HCEC 1CT (cell line): Measurements from ENCODE around the gene RELN.

Experiments
- DNase-seq: peaks from one replicate; pipeline ENCODE4 v3.0.0-alpha.2; 2017

RELN gene

DNA sequence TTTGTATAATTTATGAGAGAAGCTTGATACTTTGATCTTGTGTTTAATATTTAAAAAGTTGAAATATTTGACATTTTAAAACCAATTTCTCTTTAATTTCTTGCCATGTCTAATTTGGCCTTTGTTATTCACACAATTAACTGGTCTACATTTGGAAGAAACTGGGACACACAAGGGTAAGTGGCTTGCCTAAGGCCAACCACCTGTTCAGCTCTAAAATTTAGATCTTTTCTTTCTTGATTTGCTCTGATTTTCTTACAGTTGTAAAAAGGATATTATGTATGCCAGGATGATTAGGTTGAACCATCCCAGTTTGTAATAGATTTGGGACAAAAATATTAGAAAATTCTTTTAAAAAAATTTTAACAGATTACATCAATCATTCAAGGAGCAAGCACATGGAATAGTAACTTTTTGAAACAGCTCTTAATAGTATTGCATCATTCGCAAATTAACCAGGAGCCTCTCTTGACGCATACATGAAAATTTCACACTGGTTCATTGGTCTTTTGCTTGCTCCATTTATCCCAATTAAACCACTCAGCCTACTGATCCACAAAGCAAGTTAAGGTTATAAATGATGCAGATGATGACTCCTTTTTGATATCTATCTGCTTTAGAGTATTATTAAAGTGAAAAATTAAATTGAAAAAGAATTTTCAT, 321.0 kb downstream of the RELN start:
- no peak for DNase-seq

DNA sequence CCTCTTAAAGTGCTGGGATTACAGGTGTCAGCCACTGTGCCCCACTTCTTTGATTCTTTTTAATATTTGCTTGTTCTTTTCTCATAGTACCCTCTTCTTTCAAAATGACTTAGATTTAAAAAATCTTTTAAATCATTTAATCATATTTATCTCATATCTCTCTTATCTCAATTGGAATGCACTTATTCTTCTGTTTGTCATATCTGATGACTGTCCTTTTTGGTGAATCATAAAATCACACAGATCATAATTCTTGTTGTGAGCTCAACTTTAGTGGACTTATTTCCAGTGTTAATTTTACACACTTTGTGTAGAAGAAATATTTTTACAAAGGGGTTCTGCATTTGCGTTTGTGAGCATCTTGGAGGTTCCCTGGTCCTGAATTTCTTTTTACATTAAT, 323.1 kb downstream of the RELN start:
- no peak for DNase-seq

DNA sequence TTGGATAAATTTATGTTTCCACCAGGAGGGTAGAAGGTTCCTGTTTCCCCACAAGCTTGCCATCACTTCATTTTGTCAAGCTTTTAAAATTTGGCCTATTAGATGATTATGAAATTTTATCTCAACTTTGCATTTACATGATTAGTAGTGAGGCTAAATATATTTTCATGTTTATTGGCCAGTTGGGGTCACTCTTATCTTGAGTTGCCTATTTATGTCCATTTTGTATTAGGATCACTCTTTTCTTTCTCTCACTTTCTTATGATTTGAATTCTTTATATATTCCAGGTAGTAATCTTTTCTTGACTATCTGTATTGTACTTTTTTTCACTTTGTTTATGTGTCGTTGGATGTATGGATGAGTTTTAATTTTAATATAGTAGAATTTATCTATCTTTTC, 324.9 kb downstream of the RELN start:
- no peak for DNase-seq

DNA sequence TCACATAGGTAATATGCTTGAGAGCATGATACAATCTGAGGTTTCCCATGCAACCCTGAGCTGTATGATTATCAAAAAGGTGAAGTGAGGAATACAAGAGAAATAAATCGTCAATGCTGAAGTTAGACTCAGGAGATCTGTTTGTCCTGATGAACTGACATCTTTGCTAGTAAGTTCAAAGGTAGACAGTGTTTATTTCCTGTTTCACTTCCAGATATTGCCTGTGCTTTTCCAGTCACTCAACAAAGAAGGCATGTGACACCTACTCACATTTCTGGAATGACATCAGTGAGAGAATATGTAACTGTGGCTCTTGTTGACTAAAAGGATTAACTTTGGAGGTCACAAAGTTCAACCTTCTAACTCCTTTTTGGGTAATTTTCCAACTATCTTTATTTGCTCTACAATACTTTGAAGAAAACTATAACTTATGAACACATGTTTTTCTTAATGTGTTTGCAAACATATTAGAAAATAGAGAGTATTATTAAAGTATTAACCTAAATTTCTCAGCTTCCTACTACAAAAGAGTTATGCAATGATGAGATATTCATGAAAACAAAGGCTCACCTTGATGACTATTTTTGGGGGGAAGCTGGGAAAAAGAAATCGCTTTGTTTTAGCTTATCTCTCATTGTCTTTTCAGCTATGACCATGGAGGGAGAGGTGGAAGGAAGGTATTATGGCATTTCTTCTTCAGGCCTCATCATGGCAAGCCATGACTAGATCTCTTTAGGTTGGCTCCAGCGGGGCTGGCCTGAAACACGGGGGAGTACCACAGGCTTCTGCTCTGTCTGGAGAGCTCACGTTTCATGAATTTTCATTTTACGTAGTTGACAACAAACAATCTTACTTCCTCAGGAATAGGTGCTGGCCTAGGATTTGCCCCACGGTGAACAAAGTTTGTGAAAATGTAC, 328.7 kb downstream of the RELN start:
- DNase-seq = peak; percentile 84

DNA sequence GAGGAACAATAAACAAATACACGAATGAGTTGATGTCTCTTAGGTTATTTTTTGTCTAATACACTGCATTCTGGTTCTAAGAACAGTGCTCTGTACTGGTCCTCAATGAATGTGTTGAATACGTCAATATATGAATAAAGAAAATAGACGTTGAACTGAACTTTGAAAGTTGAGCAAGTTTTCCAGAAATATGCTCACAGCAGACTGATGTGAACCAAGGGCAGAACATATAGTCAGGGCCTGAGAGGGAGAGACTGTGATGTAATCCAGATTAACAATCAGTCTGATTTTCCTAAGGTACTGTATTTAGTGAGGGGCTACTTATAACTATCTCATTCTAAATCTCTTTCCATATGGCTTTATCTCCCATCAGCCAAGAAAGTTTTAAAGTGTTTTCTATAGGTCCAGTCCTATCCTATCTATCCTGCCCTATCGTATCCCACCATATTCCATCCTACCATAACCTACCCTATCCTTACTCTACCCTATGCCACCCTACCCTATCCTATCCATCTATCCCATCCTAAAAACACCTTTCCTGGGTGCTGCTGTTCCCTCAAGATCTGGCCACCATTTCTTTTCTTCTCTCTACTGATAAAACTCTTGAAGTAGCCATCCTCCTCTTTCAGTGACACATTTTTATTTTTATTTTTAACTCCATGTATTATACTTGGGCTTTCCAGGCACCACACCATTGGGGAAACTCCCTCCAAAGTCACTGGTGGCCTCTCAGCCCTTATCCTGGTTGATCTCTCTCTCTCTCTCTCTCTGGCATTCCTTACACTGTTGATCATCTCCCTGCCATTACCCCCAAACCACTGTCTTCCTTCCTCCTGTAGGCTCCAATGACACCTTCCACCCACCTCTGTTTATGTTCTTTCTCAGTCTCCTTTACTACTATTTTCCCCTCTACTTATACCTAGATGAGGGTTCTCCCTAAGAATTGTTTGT, 331.1 kb downstream of the RELN start:
- no peak for DNase-seq

DNA sequence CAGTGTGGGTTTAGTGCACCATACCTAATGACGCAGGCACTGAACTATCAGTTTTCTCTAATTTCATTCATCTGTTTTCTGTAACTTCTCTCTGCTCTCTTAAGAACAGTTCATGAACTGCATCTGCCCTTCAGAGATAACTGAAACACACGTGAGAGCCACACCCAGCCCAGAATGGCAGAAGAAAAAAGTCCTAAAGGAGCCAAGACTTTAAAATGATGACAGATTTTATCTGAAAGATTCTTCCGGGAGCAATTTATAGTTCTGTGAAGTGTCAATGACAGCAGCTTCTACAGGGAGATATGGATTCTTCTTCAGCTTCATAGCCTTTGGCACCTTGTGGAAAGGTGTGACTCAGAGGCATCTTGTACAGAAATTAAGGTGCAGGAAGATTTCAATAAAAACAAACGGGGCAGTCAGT, 332.0 kb downstream of the RELN start:
- DNase-seq = no peak

DNA sequence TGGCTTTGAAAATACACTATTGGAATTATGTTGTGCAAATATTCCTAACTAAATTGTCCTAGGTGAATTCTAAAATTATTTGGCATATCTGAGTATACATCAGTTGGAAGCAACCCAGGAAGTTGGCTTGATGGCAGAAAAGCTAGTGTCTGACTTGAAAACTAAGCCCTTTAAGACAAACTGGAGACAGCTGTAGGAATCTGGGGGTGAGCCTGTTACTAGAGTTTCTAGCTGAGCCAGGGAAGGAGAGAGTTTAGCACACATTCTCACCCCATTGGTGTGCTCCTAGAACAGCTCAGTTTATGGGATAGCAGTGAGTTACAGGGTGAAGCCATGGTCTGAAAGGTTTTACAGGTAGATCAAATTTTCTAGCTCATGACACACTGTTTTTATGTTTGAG, 333.2 kb downstream of the RELN start:
- DNase-seq = no peak

DNA sequence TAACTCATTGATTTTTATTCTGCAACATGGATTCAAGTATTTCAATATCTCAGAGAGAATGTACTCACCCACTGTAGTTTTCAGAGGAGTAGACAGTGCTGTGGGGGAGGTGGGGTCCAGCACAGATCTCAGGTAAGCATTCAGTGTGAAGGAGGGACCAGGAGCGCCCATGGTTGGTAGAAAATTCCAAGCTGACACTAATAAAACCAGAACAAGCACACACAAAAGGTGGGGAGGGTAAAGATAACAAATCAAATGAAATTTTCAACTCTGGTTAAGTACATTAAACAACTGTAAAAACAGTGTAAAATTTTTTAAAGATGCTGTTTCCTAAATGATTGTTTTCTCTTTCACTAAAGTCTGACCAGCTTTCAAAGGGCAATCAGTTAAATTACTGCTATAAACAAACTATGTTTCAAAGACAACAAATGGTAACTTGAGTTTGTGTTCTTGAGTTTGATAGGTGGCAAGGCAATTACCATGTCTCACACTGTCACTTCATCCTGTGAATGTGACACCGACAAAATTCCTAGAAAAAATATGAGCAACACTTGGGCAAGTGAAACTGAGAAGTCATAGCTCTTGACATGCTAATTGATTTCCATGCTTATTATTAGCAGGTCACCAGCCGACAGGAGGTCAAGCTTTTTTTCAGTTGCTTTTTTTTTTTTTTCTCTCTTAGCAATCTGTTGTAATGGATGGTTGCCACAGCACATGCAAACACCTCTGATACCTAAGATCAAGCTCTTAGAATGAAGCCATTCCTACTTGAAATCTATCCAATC, 337.7 kb downstream of the RELN start:
- DNase-seq = no peak

DNA sequence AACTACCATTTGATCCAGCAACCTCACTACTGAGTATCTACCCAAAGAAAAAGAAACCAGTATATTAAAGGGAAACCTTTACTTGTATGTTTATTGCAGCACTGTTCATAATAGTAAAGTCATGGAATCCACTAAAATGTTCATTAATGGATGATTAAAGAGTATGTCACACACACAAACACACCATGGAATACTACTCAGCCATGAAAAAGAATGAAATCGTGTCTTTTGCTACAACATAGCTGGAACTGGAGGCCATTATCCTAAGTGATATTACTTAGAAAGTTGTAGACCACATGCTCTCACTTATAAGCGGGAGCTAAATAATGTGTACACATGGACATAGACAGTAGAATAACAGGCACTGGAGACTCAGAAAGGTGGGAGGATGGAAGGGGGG, 340.4 kb downstream of the RELN start:
- DNase-seq = no peak

DNA sequence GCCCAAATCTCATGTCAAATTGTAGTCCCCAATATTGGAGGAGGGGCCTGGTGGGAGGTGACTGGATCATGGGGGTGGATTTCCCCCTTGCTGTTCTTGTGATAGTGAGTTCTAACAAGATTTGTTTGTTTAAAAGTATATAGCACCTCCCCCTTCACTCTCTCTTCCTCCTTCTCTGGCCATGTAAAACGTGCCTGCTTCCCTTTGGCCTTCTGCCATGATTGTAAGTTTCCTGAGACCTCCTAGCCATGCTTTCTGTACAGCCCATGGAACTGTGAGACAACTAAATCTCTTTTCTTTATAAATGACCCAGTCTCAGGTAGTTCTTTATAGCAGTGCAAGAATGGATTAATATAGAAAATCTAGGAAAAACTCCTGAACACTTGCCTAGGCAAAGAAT, 341.3 kb downstream of the RELN start:
- no peak for DNase-seq

DNA sequence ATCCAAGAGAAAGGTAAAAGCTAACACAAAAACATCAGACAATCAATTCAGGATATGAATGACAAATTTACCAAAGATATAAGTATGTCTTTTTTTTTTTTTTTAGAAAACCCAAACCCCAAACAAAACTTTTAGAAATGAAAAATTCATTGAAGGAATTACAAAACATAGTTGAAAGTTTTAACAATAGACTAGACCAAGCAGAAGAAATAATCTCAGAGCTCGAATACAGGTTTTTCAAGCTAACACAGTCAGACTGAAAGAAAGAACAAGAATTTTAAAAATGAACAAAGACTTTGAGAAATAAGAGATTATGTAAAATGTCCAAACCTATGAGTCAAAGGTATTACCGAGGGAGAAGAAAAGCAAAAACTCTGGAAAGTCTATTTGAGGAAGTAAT, 345.1 kb downstream of the RELN start:
- no peak for DNase-seq

DNA sequence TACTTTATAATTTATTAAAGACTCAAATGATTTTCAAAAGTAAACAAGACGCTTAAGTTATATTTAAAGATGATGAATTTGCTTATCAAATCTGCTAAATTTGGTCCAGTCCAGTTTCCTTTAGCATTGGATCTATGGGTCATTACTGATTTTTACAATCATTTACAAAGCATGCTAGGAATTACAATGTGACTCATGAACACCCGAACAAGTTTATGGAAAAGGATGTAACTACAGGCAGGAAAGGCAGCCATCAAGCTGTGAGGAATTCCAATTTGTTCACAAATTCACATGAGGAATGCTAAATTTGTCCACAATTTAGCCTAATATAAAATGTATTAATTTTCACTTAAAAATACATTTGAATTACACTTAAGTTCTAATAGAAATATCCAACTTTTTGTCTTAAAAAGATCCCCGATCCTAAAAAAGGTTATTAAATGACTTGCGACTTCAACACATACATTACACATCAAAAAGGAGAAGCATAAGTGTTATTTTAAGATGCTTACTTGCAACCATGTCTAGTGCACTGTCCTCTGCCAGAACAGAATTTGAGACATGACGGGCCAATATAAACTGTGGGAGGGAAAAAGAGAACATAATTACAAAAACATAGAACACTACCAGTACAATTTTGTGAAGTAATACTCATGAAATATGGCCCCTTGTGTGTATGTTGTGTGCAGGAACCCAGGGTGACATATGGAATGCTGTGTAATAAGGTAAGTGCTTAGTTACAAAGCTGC, 349.3 kb downstream of the RELN start:
- DNase-seq = peak; percentile 92

DNA sequence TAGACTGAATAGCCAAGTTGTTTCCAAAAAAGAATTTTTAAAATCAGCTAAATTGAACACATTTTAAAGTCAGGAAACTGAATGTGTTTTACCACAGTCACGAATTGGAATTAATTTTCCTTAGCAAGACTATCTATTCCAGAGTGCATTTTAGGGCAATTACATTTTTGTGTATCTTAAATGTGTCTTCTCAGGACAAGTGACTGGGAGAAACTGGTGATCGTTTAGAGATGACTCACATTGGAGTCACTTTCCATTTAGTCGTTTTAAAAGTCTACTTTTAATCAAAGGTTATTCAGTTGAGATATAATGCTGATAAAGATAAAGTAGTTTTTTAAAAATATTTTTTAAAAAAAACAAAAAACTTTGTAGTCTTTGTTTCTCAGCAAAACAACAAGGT, 351.7 kb downstream of the RELN start:
- peak; percentile 75 for DNase-seq

DNA sequence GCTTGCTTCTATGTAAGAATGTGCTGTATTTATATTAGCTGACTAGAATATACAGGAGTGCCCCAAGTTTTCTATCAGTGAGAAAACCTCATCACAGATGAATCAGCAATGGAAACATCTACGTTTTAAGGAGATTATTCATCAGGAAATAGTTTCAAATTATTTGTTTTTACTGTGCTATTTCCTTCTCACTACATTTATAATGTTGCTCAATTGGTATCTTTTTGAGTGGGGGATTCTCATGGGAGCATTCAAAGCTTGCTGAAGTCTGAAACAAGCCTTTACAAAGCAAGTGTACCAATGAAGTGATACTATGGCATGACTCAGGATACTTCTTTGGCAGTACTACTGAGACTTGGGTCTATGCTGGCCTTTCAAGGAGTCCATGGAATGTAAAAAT, 352.4 kb downstream of the RELN start:
- DNase-seq = peak; percentile 92

DNA sequence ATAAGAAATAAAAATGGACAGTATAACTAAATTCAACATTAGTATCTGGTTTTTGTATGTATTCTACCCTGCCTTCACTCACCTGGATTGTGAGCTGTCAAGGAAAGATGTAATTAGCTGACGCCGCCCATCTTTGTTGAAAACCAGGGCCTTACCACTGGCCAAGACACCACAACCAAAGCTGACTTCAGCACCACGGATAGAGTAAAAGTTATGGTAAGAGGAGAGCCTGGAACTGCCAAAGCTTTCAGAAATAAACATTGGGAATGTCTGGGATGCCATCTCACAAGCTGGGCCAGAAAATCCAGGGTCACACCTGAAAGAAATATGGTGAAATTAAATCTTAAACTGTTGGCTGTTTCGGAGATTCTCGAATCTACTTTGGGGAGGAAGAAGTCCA, 353.3 kb downstream of the RELN start:
- peak; percentile 54 for DNase-seq

DNA sequence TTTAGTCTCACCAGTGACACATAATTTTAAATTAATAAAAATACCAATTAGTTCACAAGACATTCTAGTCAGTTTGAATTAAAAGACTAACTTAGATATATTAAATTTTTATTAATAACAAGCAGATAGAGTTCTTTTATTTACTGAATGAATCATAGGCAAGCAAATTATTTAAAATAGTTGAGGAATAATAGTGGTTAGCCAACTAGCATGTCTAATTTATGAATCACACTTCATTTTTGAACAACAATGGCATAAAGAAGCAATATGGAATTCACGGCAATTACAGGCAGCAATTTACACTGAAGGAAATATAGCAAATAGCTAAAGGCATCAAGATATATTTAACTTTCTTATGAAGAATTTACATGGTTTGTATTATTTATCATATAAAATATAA, 356.5 kb downstream of the RELN start:
- DNase-seq = peak; percentile 80

DNA sequence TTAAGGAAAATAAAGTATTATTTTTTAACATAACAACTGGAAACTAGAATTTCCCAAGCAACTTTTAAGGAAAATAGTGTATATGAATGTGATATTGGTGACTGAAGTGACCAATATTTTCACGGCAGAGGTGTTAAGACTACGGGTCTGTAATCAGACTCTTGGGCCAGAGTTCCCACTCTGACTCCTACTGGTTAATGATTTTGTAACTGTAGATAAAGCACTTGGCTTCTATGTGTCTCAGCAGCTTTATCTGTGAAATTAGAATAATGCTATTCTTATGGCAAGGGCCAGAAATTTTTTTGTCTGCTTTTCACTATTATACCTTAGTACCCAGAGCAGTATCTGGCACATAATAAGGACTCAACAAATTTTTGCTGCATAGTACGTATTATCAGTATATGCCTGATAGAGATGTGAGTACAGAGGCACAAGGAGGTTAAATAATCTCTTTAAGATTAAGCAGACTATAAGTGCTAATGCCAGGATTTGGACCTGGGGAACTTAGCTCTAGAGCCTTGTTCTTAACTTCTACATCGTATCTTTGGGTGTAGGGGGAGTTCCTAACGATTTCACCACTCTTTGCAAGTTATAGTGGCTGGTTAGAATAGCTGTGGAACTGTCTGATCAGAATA, 357.3 kb downstream of the RELN start:
- DNase-seq = no peak

DNA sequence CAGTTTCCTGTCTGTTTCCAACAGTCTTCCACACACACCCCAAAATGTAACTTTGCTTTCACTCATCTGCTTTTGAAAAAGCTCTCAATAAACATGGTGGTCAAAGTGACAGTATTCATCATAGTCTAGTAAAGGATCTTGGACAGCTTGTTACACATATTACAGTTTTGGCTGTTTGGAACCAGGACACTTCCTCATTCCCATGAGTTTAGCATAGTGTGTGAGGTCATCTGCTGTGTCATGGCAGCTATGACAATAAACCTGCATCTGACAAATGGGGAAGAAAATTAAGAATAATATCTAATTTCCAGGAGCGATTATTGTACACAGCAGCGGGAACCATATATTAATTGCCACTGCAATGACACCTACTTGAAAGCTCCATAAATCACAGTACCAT, 359.1 kb downstream of the RELN start:
- peak; percentile 53 for DNase-seq

DNA sequence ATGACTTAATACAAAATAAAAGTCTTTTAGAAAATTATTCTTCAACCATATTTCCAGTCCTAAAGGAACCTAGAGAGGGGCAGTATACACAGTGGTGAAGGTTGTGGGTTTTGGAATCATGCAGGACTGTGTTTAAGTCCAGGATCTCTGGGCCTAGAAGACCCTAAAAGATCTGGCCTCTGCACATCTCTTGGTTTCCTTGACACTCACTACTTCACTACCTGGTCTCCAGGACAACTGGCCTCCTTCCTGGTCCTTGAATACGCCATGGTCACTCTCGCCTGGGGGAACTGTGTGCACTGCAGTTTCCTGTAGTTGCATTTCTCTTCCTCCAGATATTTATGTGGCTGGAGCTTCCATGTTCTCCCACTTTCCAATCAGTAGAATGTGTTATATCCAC, 360.7 kb downstream of the RELN start:
- no peak for DNase-seq

DNA sequence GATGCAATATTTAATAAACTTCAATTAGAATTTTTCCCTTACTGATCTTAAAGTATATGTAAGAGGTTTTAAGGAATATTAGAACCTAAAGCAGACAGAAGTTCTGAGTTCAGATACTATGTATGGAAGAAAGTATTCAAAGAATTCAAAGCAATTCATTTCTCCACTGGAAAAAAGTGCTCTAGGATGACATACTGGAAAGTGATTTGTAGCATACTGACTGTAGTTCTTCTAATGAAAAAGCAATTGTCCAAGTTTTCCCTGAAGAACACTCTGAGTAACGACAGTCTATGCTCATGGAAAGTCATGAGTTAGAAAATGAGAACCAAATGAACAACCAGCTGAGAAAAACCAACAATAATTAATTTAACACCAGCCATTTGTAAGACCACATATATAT, 362.7 kb downstream of the RELN start:
- no peak for DNase-seq

DNA sequence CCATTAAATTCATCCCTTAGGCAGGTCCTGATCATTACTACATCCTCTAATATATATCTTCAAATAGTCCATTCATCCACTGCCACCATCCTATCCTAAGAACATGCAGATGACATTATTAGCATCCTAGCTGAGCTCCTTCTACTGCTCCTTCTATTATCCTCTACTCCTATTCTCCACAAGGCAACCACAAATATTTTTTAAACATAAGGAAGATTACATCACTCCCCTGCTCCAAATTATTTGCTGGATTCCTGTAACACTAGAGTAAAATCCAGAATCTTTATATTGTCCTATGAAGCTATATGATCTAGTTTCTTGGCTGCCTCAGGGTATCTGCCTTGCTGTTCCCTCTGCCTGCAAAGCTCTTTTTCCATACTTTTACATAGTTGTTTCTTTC, 367.2 kb downstream of the RELN start:
- no peak for DNase-seq
